ENCODE data around the gene NFIB.

Gene NFIB

GRCh38 chr9:14313951-14314423 lies at the start of gene NFIB:
TSS of gene NFIB (minus strand) at chr9:14314141. CDS start at chr9:14313511, 630 bp downstream.
- peak within 1 kb of the TSS; percentile 32 for H3K4me3 ChIP-seq (ENCODE audit: low read depth, low read length)

GRCh38 chr9:14362175-14362574 lies 48.2 kb upstream of the NFIB start:
- TF ChIP-seq CTCF (IDR thresholded peaks at IDR 0.05; ENCODE audit: low read depth, low read length): no peak
- no peak overlapping the region for H3K4me3 ChIP-seq (ENCODE audit: low read depth, low read length)

More at GRCh38 chr9:14313951-14314423, at the start of gene NFIB:
- no peak for TF ChIP-seq CTCF (IDR thresholded peaks at IDR 0.05; ENCODE audit: low read depth, low read length)

GRCh38 chr9:14361074-14361473 lies 47.1 kb upstream of the NFIB start:
- H3K4me3 ChIP-seq (ENCODE audit: low read depth, low read length): no peak overlapping the region
- no peak for TF ChIP-seq CTCF (IDR thresholded peaks at IDR 0.05; ENCODE audit: low read depth, low read length)

GRCh38 chr9:14358523-14358922 lies 44.6 kb upstream of the NFIB start:
- no peak for TF ChIP-seq CTCF (IDR thresholded peaks at IDR 0.05; ENCODE audit: low read depth, low read length)
- H3K4me3 ChIP-seq (ENCODE audit: low read depth, low read length): no peak overlapping the region

- no peak for TF ChIP-seq CTCF (IDR thresholded peaks at IDR 0.05; ENCODE audit: low read depth, low read length)
- H3K4me3 ChIP-seq (ENCODE audit: low read depth, low read length): no peak overlapping the region
Measured at GRCh38 chr9:14356351-14357265, 42.7 kb upstream of the NFIB start.

GRCh38 chr9:14354201-14354600 lies 40.3 kb upstream of the NFIB start:
- TF ChIP-seq CTCF (IDR thresholded peaks at IDR 0.05; ENCODE audit: low read depth, low read length): no peak
- no peak overlapping the region for H3K4me3 ChIP-seq (ENCODE audit: low read depth, low read length)

All from WI38 (cell line).